Trophoblast cell (in vitro differentiated cells and primary cell): ENCODE measurements around the gene LRRTM4.

Experiments
- DNase-seq, 2 donors: peaks; one replicate each; pipeline ENCODE4 v3.0.0-alpha.2; 2016
- H2AFZ ChIP-seq: 2 replicates; pipeline ENCODE4 v1.6.1; 2013; ENCODE audit warnings: low read length, moderate library complexity, mild to moderate bottlenecking; ENCODE audit not compliant: insufficient read depth, poor library complexity
- H2AK5ac ChIP-seq: 2 replicates; pipeline ENCODE4 v1.6.1; 2013; ENCODE audit warnings: mild to moderate bottlenecking, low read length
- H2BK120ac ChIP-seq: 2 replicates; pipeline ENCODE4 v1.6.1; 2013; ENCODE audit warnings: low read length, mild to moderate bottlenecking, moderate library complexity; ENCODE audit not compliant: insufficient read depth, poor library complexity
- H2BK12ac ChIP-seq: 2 replicates; pipeline ENCODE4 v1.6.1; 2013; ENCODE audit warnings: mild to moderate bottlenecking, low read length, moderate library complexity
- H2BK5ac ChIP-seq: 2 replicates; pipeline ENCODE4 v1.6.1; 2013; ENCODE audit warnings: low read length, low read depth, moderate library complexity, mild to moderate bottlenecking; ENCODE audit not compliant: poor library complexity
- H3K14ac ChIP-seq: 2 replicates; pipeline ENCODE4 v1.6.1; 2013; ENCODE audit warnings: mild to moderate bottlenecking, low read length
- H3K18ac ChIP-seq: 2 replicates; pipeline ENCODE4 v1.6.1; 2013; ENCODE audit warnings: mild to moderate bottlenecking, low read length
- H3K23ac ChIP-seq: 2 replicates; pipeline ENCODE4 v1.6.1; 2013; ENCODE audit warnings: low read length
- H3K27ac ChIP-seq: 2 replicates; pipeline ENCODE4 v1.5.1; 2013; ENCODE audit warnings: low read depth, mild to moderate bottlenecking, inconsistent platforms, low read length, moderate library complexity
- H3K27me3 ChIP-seq: 2 replicates; pipeline ENCODE4 v1.6.1; 2013; ENCODE audit warnings: inconsistent platforms, mild to moderate bottlenecking, low read length, moderate library complexity; ENCODE audit not compliant: insufficient read depth
- H3K36me3 ChIP-seq, 2 experiments: 1 replicate in 1 of 2; 2 replicates in 1 of 2; pipeline ENCODE4 v1.6.1; 2013; ENCODE audit warnings: low read length in 2 of 2, mild to moderate bottlenecking in 2 of 2, moderate library complexity in 1 of 2; ENCODE audit not compliant: insufficient read depth in 2 of 2, control insufficient read depth in 1 of 2
- H3K4ac ChIP-seq: 2 replicates; pipeline ENCODE4 v1.6.1; 2013; ENCODE audit warnings: low read depth, mild to moderate bottlenecking, low read length, moderate library complexity
- H3K4me1 ChIP-seq, 2 experiments: 1 replicate in 1 of 2; 2 replicates in 1 of 2; pipeline ENCODE4 v1.6.1; 2013; ENCODE audit warnings: low read length in 2 of 2, mild to moderate bottlenecking in 2 of 2, moderate library complexity in 1 of 2; ENCODE audit not compliant: insufficient read depth in 2 of 2, control insufficient read depth in 1 of 2
- H3K4me2 ChIP-seq: 2 replicates; pipeline ENCODE4 v1.6.1; 2013; ENCODE audit warnings: inconsistent platforms, mild to moderate bottlenecking, low read length, moderate library complexity
- H3K4me3 ChIP-seq: 2 replicates; pipeline ENCODE4 v1.5.1; 2013; ENCODE audit warnings: mild to moderate bottlenecking, low read depth, low read length, inconsistent platforms
- H3K79me1 ChIP-seq: one replicate; pipeline ENCODE4 v1.6.1; 2013; ENCODE audit warnings: low read length
- H3K79me2 ChIP-seq: 2 replicates; pipeline ENCODE4 v1.6.1; 2013; ENCODE audit warnings: low read length, mild to moderate bottlenecking; ENCODE audit not compliant: control insufficient read depth, insufficient read depth, poor library complexity
- H3K9ac ChIP-seq: 2 replicates; pipeline ENCODE4 v1.6.1; 2013; ENCODE audit warnings: mild to moderate bottlenecking, low read length
- H3K9me3 ChIP-seq: 2 replicates; pipeline ENCODE4 v1.6.1; 2013; ENCODE audit warnings: low read depth, mild to moderate bottlenecking, control low read depth, inconsistent platforms, low read length; ENCODE audit not compliant: insufficient read depth
- H4K12ac ChIP-seq: 2 replicates; pipeline ENCODE4 v1.6.1; 2013; ENCODE audit warnings: low read depth, mild to moderate bottlenecking, low read length, moderate library complexity
- H4K8ac ChIP-seq: 2 replicates; pipeline ENCODE4 v1.6.1; 2013; ENCODE audit warnings: low read depth, mild to moderate bottlenecking, low read length, moderate library complexity
- H4K91ac ChIP-seq: one replicate; pipeline ENCODE4 v1.6.1; 2013; ENCODE audit warnings: low read depth, mild to moderate bottlenecking, low read length, moderate library complexity
- WGBS: extraction: QIAGEN DNeasy Blood & Tissue Kit; methylation state at CpG from one replicate; pipeline ENCODE4 v1.1.7; 2013; ENCODE audit warnings: missing lambda C conversion rate; ENCODE audit not compliant: insufficient read length, insufficient coverage; ENCODE audit errors: extremely low coverage; 5-methylcytosine and 5-hydroxymethylcytosine counted together

LRRTM4 gene

DNA sequence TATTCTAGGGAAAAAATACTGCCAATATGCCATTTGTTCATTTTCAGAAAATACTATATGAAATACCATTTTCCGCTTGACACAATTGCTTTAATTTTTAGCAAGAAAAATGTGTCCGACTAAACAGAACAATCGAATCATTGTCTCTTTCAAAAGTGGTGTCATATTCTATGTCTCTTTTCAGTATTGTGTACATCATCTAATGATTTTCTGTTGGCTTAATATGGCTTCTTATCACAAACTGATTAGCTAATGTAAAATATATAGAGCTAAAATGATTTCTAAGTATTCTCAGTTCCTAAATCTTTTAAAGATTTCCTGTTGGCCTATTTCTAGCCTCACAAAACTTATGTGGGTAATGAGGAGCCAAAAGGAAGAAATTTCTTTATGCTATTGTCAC, 436.6 kb downstream of the LRRTM4 start:
- Histone ChIP-seq H2BK120ac (no peak overlapping the region), H3K23ac (no peak overlapping the region), H2AK5ac (no peak overlapping the region), H3K79me1 (no peaks in the 10 kb centered on the region), H4K91ac (no peak overlapping the region), H3K4ac (no peak overlapping the region), H3K27ac (no peak overlapping the region), H4K12ac (no peak overlapping the region), H3K18ac (no peak overlapping the region), H3K4me3 (no peak overlapping the region), H3K36me3 (no peaks in the 10 kb centered on the region), H3K14ac (no peak overlapping the region), H2AFZ (no peak overlapping the region), H3K4me2 (no peak overlapping the region), H2BK12ac (no peak overlapping the region), H3K27me3 (no peaks in the 10 kb centered on the region), H2BK5ac (no peak overlapping the region), H3K4me1 (peaks cover 4% of the 10 kb centered on the region in 2 experiments), H4K8ac (no peak overlapping the region), H3K9me3 (no peaks in the 10 kb centered on the region), H3K9ac (no peak overlapping the region), H3K79me2 (no peaks in the 10 kb centered on the region)
- DNase-seq: no peak
- WGBS: no CpG with 5 or more reads among the region's 3 CpGs

GRCh38 chr2:77081597-77081996, 440.6 kb downstream of the LRRTM4 start:
- Histone ChIP-seq H3K4ac (no peak overlapping the region), H3K27me3 (no peaks in the 10 kb centered on the region), H3K23ac (no peak overlapping the region), H3K4me1 (no peaks in the 10 kb centered on the region), H4K12ac (no peak overlapping the region), H2BK5ac (no peak overlapping the region), H3K27ac (no peak overlapping the region), H3K14ac (no peak overlapping the region), H4K8ac (no peak overlapping the region), H3K18ac (no peak overlapping the region), H4K91ac (no peak overlapping the region), H2BK12ac (no peak overlapping the region), H3K9me3 (no peaks in the 10 kb centered on the region), H3K36me3 (no peaks in the 10 kb centered on the region), H3K79me1 (no peaks in the 10 kb centered on the region), H2AFZ (no peak overlapping the region), H3K4me2 (no peak overlapping the region), H2AK5ac (no peak overlapping the region), H2BK120ac (no peak overlapping the region), H3K79me2 (no peaks in the 10 kb centered on the region), H3K4me3 (no peak overlapping the region), H3K9ac (no peak overlapping the region)
- WGBS: no CpG with 5 or more reads among the region's 2 CpGs
- no peak for DNase-seq

DNA sequence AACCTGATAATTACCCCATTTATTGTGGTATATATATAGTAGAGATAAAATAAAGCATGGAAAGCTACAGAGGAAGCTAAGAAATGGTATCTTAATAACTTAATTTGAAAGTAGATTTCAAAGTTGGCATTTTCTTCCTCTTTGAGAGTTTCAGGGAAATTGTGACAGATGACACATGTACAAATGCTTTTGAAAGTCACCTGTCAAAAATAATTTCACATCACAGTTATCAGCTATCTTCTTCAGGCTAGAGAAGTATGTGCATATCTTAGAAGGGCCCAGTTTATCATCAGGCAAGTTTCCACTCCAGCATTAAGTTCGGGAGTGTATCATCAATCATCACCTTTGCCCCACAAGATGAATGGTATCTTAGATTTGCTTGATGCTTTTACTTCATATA, 457.9 kb downstream of the LRRTM4 start:
- WGBS: no CpG with 5 or more reads among the region's 1 CpG

GRCh38 chr2:77054938-77055337, 467.2 kb downstream of the LRRTM4 start:
- no peak overlapping the region for H2BK5ac ChIP-seq
- H2BK12ac ChIP-seq: no peak overlapping the region
- no peak overlapping the region for H3K4me2 ChIP-seq
- H3K27me3 ChIP-seq: no peaks in the 10 kb centered on the region
- no peaks in the 10 kb centered on the region for H3K4me1 ChIP-seq
- no peak overlapping the region for H4K12ac ChIP-seq
- DNase-seq: no peak
- H4K91ac ChIP-seq: no peak overlapping the region
- H3K27ac ChIP-seq: no peak overlapping the region
- H4K8ac ChIP-seq: no peak overlapping the region
- WGBS: no CpG with 5 or more reads among the region's 2 CpGs
- no peak overlapping the region for H3K4me3 ChIP-seq
- H3K23ac ChIP-seq: no peak overlapping the region
- H3K18ac ChIP-seq: no peak overlapping the region
- H3K9me3 ChIP-seq: no peaks in the 10 kb centered on the region
- H2BK120ac ChIP-seq: no peak overlapping the region
- no peaks in the 10 kb centered on the region for H3K79me2 ChIP-seq
- H3K9ac ChIP-seq: no peak overlapping the region
- no peak overlapping the region for H2AK5ac ChIP-seq
- H3K14ac ChIP-seq: no peak overlapping the region
- H2AFZ ChIP-seq: no peak overlapping the region
- H3K79me1 ChIP-seq: no peaks in the 10 kb centered on the region
- no peak overlapping the region for H3K4ac ChIP-seq
- no peaks in the 10 kb centered on the region for H3K36me3 ChIP-seq

More for the DNA sequence above, 457.9 kb downstream of the LRRTM4 start:
- Histone ChIP-seq H3K27me3 (no peaks in the 10 kb centered on the region), H2BK120ac (no peak overlapping the region), H3K4me1 (no peaks in the 10 kb centered on the region), H2BK12ac (no peak overlapping the region), H3K27ac (no peak overlapping the region), H3K9ac (no peak overlapping the region), H3K79me1 (no peaks in the 10 kb centered on the region), H3K4me2 (no peak overlapping the region), H4K91ac (no peak overlapping the region), H3K18ac (no peak overlapping the region), H2AFZ (no peak overlapping the region), H2BK5ac (no peak overlapping the region), H3K9me3 (no peaks in the 10 kb centered on the region), H4K12ac (no peak overlapping the region), H3K79me2 (no peaks in the 10 kb centered on the region), H3K14ac (no peak overlapping the region), H3K4me3 (no peak overlapping the region), H3K36me3 (no peaks in the 10 kb centered on the region), H3K4ac (no peak overlapping the region), H3K23ac (no peak overlapping the region), H4K8ac (no peak overlapping the region), H2AK5ac (no peak overlapping the region)
- DNase-seq: no peak
